Osteoblast (primary cell): ENCODE measurements around the gene CASKIN2. TPM values are rescaled to one million over a fixed set of nuclear protein-coding genes. Genes with fewer than 3 reads are reported as not detected.

Experiments
- DNase-seq: peaks from one replicate; pipeline ENCODE4 v3.0.0; 2011; ENCODE audit warnings: low spot score, mixed read lengths; ENCODE audit not compliant: insufficient read length; ENCODE audit errors: missing footprints
- H2AFZ ChIP-seq: 2 replicates; pipeline ENCODE4 v1.6.0; 2011; ENCODE audit warnings: mild to moderate bottlenecking, low read length
- H3K27ac ChIP-seq: 2 replicates; pipeline ENCODE4 v1.5.1; 2011; ENCODE audit warnings: mild to moderate bottlenecking, low read depth, low read length, moderate library complexity
- H3K27me3 ChIP-seq: 2 replicates; pipeline ENCODE4 v1.6.0; 2012; ENCODE audit warnings: mild to moderate bottlenecking, control low read depth, inconsistent platforms, low read length, moderate library complexity; ENCODE audit not compliant: insufficient read depth
- H3K36me3 ChIP-seq: 2 replicates; pipeline ENCODE4 v1.5.1; 2011; ENCODE audit warnings: mild to moderate bottlenecking, low read length, control low read depth, moderate library complexity; ENCODE audit not compliant: insufficient read depth
- H3K4me1 ChIP-seq: 2 replicates; pipeline ENCODE4 v1.5.1; 2011; ENCODE audit warnings: mild to moderate bottlenecking, low read length, control low read depth, moderate library complexity; ENCODE audit not compliant: insufficient read depth
- H3K4me2 ChIP-seq: 2 replicates; pipeline ENCODE4 v1.6.0; 2011; ENCODE audit warnings: mild to moderate bottlenecking, low read length; ENCODE audit not compliant: insufficient read depth
- H3K4me3 ChIP-seq: fragments of 200-600 bp; sonication (generic); 3 replicates; pipeline ENCODE4 v1.5.1; 2012; ENCODE audit warnings: mild to moderate bottlenecking, low read length, inconsistent platforms; ENCODE audit not compliant: insufficient read depth
- H3K79me2 ChIP-seq: 2 replicates; pipeline ENCODE4 v1.6.0; 2012; ENCODE audit warnings: mild to moderate bottlenecking, low read length, control low read depth, inconsistent platforms; ENCODE audit not compliant: insufficient read depth
- H3K9me3 ChIP-seq: 2 replicates; pipeline ENCODE4 v1.5.1; 2011; ENCODE audit warnings: low read depth, low read length, control low read depth
- H4K20me1 ChIP-seq: 2 replicates; pipeline ENCODE4 v1.6.0; 2012; ENCODE audit warnings: mild to moderate bottlenecking, low read length, control low read depth; ENCODE audit not compliant: insufficient read depth
- total RNA-seq: library from RNA; depleted of rRNA; stranded (reverse); fragments of >200 nt; gene quantifications from 2 replicates; pipeline ENCODE4 v1.2.3, GENCODE V29; 2012
- TF ChIP-seq, protein P1 (sequence below): IDR thresholded peaks from 2 replicates; pipeline ENCODE4 v1.5.1; 2011; ENCODE audit warnings: mild to moderate bottlenecking, low read depth, low read length, moderate library complexity; ENCODE audit errors: extremely low read depth

The CASKIN2 gene
- total RNA-seq, 1 donor = 8.7 TPM

DNA sequence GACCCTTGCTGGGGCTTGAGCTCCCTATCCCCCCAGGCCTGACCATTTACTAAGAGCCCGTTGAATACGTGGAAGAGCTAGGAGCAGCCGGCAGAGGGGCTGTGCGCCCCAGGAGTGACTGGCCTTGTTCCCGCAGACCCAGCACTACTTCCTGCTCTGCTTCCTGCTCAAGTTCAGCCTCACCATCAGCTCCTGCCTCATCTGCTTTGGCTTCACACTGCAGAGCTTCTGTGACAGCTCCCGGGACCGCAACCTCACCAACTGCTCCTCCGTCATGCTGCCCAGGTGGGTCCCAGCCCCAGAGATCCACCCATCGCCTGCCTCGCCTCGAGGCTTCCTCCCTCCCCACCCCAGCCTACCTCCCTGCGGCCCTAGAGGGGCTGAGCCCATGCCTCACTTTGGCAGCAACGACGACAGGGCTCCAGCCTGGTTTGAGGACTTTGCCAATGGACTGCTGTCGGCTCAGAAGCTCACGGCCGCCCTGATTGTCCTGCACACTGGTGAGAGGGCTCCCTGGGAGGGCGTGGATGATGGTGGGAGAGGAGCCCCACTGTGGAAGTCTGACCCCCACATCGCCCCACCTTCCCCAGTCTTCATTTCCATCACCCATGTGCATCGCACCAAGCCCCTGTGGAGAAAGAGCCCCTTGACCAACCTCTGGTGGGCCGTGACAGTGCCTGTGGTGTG is 17.2 kb downstream of the CASKIN2 start:
- Histone ChIP-seq H3K79me2 (no peaks in the 10 kb centered on the region), H2AFZ (no peak overlapping the region), H3K9me3 (no peaks in the 10 kb centered on the region), H4K20me1 (no peaks in the 10 kb centered on the region), H3K4me2 (no peak overlapping the region), H3K4me3 (no peak overlapping the region), H3K4me1 (no peaks in the 10 kb centered on the region), H3K27ac (no peak overlapping the region), H3K36me3 (peaks cover 18% of the 10 kb centered on the region), H3K27me3 (no peaks in the 10 kb centered on the region)
- no peak for DNase-seq
- TF ChIP-seq, protein P1, sequence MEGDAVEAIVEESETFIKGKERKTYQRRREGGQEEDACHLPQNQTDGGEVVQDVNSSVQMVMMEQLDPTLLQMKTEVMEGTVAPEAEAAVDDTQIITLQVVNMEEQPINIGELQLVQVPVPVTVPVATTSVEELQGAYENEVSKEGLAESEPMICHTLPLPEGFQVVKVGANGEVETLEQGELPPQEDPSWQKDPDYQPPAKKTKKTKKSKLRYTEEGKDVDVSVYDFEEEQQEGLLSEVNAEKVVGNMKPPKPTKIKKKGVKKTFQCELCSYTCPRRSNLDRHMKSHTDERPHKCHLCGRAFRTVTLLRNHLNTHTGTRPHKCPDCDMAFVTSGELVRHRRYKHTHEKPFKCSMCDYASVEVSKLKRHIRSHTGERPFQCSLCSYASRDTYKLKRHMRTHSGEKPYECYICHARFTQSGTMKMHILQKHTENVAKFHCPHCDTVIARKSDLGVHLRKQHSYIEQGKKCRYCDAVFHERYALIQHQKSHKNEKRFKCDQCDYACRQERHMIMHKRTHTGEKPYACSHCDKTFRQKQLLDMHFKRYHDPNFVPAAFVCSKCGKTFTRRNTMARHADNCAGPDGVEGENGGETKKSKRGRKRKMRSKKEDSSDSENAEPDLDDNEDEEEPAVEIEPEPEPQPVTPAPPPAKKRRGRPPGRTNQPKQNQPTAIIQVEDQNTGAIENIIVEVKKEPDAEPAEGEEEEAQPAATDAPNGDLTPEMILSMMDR = no peak

DNA sequence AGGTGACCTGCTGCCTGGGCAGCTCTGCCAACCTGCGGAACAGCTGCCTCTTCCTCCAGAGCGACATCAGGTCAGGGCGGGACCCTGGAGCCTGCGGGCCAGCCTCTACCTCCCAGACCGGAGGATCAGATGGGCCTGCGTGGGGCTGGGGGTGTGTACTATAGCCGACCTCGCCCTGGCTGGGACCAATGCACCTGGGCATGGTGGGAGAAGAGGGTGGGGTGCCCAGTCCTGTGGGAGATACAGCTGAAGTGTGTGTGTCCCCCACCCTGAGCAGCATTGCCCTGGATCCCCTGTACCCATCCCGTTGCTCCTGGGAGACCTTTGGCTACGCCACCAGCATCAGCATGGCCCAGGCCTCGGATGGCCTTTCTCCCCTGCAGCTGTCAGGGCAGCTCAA is 19.3 kb downstream of the CASKIN2 start:
- no peak overlapping the region for H3K4me2 ChIP-seq
- peaks cover 27% of the 10 kb centered on the region for H3K36me3 ChIP-seq
- H3K4me1 ChIP-seq = no peaks in the 10 kb centered on the region

DNA sequence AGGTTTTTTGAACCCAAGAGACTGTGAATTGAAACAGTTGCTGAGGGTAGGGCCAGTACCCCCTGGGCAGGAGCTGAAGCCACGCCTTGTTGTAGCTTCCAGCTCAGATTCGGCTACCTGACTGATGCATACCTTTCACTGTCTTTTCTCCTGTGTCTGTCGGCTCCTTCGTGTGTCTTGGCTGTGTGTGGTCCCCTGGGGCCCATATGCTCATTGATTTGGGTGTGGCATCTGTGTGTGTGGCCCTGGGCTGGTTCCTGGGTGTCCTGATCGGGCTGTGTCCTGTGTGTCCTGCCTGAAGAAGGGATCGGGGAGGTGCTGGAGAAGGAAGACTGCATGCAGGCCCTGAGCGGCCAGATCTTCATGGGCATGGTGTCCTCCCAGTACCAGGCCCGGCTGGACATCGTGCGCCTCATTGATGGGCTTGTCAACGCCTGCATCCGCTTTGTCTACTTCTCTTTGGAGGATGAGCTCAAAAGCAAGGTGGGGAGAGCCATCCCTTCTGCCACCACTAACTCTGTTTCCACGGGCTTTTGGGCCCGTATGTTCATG is 20.9 kb downstream of the CASKIN2 start:
- Histone ChIP-seq H3K79me2 (no peaks in the 10 kb centered on the region), H3K4me3 (no peak overlapping the region), H3K27ac (no peak overlapping the region), H3K9me3 (no peaks in the 10 kb centered on the region), H3K4me1 (no peaks in the 10 kb centered on the region), H4K20me1 (no peaks in the 10 kb centered on the region), H3K27me3 (no peaks in the 10 kb centered on the region), H3K4me2 (no peak overlapping the region), H3K36me3 (peaks cover 22% of the 10 kb centered on the region), H2AFZ (no peak overlapping the region)
- TF ChIP-seq, protein P1 = no peak
- DNase-seq = no peak

More for the DNA sequence above, 19.3 kb downstream of the CASKIN2 start:
- TF ChIP-seq, protein P1 = no peak
- Histone ChIP-seq H4K20me1 (no peaks in the 10 kb centered on the region), H3K4me3 (no peak overlapping the region), H3K79me2 (no peaks in the 10 kb centered on the region), H2AFZ (no peak overlapping the region), H3K27me3 (no peaks in the 10 kb centered on the region), H3K27ac (no peak overlapping the region), H3K9me3 (no peaks in the 10 kb centered on the region)
- no peak for DNase-seq

DNA sequence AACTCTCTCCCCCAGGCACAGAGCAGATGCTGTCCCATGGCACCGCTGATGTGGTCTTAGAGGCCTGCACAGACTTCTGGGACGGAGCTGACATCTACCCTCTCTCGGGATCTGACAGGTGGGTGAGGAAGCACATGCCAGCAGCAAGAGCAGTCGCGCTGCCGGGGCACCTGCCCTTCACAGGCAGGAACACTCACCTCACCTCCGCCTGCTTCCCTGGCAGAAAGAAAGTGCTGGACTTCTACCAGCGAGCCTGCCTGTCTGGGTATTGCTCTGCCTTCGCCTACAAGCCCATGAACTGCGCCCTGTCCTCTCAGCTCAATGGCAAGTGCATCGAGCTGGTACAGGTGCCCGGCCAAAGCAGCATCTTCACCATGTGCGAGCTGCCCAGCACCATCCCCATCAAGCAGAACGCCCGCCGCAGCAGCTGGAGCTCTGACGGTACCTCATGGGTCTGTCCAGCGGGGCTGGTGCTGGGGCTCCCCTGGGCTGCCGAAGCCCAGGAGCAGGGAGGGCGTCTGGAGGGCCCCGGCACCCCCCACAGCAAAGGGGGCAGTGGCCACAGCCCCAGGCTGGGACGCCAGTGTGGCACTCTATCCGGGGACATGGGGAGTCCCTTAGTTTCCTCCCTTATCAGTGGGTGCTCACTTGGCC is 21.7 kb downstream of the CASKIN2 start:
- H3K9me3 ChIP-seq = no peaks in the 10 kb centered on the region

More for the DNA sequence above, 21.7 kb downstream of the CASKIN2 start:
- Histone ChIP-seq H3K4me3 (no peak overlapping the region), H3K27ac (no peak overlapping the region), H3K27me3 (no peaks in the 10 kb centered on the region), H4K20me1 (no peaks in the 10 kb centered on the region), H3K4me1 (no peaks in the 10 kb centered on the region), H2AFZ (no peak overlapping the region), H3K36me3 (peaks cover 16% of the 10 kb centered on the region), H3K79me2 (no peaks in the 10 kb centered on the region), H3K4me2 (no peak overlapping the region)
- no peak for DNase-seq
- TF ChIP-seq, protein P1 = no peak
